Endometrial microvascular endothelial cells (primary cell): ENCODE measurements around the gene G3BP1. TPM values are rescaled to one million over a fixed set of nuclear protein-coding genes. Genes with fewer than 3 reads are reported as not detected.
"Not testable (repeated sequence)": the region's sequence is repeated elsewhere in the genome, so short reads cannot be mapped to it uniquely, and the experiment has no call there.

ENCODE experiments used
- in situ Hi-C: cut with HindIII; loops from 2 replicates; pipeline ENCODE4 v1.10.0; 2017; ENCODE audit warnings: low sequenced_read_pairs, low pct_unique_long_range_greater_than_20kb; ENCODE audit errors: inconsistent ontology term
- total RNA-seq: library from RNA; depleted of rRNA; stranded (reverse); fragments of >200 nt; gene quantifications from one replicate; pipeline ENCODE4 v1.2.3, GENCODE V29; 2015; ENCODE audit errors: inconsistent ontology term

Gene G3BP1
- total RNA-seq = 215 TPM

GRCh38 chr5:151771259-151772028 is at the start of gene G3BP1:
TSS of gene G3BP1 (plus strand) at chr5:151771954. CDS start at chr5:151786621, 14,667 bp downstream.
- in situ Hi-C loops = no loop called here

GRCh38 chr5:151722546-151722945 is 49.2 kb upstream of the G3BP1 start:
- in situ Hi-C loops = no loop called here

GRCh38 chr5:151724360-151724759 is 47.4 kb upstream of the G3BP1 start:
- in situ Hi-C loops = no loop called here

GRCh38 chr5:151729597-151729996 is 42.2 kb upstream of the G3BP1 start:
- in situ Hi-C loops = not testable (repeated sequence)

GRCh38 chr5:151730381-151730780 is 41.4 kb upstream of the G3BP1 start:
- in situ Hi-C loops = no loop called here

GRCh38 chr5:151733358-151734063 is 38.2 kb upstream of the G3BP1 start:
- in situ Hi-C loops = no loop called here

- in situ Hi-C loops = no loop called here
Observed at GRCh38 chr5:151734064-151734408, 37.7 kb upstream of the G3BP1 start.

- in situ Hi-C loops = no loop called here
Observed at GRCh38 chr5:151735646-151736045, 36.1 kb upstream of the G3BP1 start.

GRCh38 chr5:151737431-151737830 is 34.3 kb upstream of the G3BP1 start:
- in situ Hi-C loops = no loop called here

GRCh38 chr5:151738125-151738848 is 33.5 kb upstream of the G3BP1 start:
- in situ Hi-C loops = no loop called here

- in situ Hi-C loops = no loop called here
Observed at GRCh38 chr5:151739395-151739794, 32.4 kb upstream of the G3BP1 start.

GRCh38 chr5:151739939-151740335 is 31.8 kb upstream of the G3BP1 start:
- in situ Hi-C loops = no loop called here

GRCh38 chr5:151740336-151740942 is 31.3 kb upstream of the G3BP1 start:
- in situ Hi-C loops = no loop called here

GRCh38 chr5:151740958-151741373 is 30.8 kb upstream of the G3BP1 start:
- in situ Hi-C loops = no loop called here

GRCh38 chr5:151741678-151742423 is 29.9 kb upstream of the G3BP1 start:
- in situ Hi-C loops = no loop called here

- in situ Hi-C loops = no loop called here
Observed at GRCh38 chr5:151742870-151743294, 28.9 kb upstream of the G3BP1 start.

- in situ Hi-C loops = no loop called here
Observed at GRCh38 chr5:151743530-151743929, 28.2 kb upstream of the G3BP1 start.

GRCh38 chr5:151745071-151745705 is 26.6 kb upstream of the G3BP1 start:
- in situ Hi-C loops = no loop called here
